GF-D8 (cell line): Measurements from ENCODE around the gene MTPN.
A peak's percentile ranks its signal among the peaks of the same experiment; 100 is the strongest.

Experiments used
- DNase-seq: peaks from one replicate; lab custom pipeline; 2025; lab: John Stamatoyannopoulos, UW

Gene MTPN

DNA sequence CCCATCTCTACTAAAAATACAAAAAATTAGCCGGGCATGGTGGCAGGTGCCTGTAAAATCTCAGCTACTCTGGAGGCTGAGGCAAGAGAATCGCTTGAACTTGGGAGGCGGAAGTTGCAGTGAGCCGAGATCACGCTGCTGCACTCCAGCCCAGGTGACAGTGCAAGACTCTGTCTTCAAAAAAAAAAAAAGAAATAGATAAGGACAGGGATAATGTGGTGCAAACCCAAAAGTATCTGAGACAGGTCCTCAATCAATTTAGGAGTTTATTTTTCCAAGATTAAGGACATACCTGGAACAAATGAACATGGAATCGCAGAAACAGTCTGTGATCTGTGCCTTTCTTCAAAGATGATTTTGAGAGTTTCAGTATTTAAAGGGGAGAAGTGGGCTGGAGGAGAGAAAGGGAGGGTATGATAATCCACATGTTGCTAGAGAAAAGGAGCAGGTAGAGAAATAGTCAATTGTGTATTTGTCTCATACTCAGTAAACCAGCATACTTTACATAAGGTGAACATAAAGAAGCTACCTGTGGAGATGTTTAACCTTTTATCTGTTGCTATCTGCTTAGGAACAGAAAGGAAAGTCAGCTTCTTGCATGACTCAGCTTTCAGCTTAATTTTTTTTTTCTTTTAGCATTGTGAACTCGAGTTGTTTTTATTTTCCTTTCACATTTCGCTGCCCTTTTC, 4.9 kb upstream of the MTPN start:
- DNase-seq: no peak

DNA sequence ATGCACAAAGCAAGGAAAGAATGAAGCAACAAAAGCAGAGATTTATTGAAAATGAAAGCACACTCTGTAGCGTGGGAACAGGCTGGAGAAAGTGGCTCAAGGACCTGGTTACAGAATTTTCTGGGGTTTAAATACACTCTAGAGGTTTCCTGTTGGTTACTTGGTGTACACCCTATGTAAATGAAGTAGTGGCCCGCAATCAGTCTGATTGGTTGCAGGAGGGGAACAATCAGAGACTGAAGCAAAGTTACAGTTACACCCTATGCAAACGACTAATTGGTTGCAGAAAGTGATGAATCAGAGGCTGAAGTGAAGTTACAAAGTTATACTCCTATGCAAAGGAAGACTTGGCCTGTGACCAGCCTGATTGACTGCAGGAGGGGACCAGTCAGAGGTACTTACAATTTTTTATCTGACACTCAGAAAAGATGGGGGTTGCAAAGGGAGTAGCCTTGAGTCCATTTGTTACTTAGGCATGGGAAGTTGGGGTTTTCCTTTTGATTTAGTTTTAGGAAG, 3.6 kb upstream of the MTPN start:
- DNase-seq: no peak

DNA sequence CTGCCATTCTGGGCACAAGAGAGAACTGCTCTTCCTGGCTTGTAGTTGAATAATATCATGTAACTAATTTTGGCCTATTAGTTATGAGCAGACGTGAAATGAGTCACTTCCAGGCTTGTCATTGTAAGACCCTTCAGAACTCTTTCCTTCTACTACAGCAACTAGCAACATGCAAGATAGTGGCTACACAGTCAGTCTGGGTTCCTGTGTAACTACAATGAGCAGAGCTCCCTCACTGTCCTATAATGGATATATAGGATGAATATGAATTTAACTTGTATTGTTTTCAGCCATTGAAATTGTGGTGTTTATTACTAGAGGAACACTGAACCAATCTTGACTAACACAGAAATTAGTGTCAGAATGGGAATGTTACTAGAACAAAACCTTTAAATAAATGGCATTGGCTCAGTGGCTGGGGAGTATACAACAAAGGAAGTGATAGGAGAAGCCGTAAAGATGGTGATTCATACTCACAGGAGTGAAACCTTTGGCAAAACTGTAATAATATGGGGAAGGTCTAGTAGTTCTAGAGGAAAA, 2.9 kb upstream of the MTPN start:
- DNase-seq: no peak

DNA sequence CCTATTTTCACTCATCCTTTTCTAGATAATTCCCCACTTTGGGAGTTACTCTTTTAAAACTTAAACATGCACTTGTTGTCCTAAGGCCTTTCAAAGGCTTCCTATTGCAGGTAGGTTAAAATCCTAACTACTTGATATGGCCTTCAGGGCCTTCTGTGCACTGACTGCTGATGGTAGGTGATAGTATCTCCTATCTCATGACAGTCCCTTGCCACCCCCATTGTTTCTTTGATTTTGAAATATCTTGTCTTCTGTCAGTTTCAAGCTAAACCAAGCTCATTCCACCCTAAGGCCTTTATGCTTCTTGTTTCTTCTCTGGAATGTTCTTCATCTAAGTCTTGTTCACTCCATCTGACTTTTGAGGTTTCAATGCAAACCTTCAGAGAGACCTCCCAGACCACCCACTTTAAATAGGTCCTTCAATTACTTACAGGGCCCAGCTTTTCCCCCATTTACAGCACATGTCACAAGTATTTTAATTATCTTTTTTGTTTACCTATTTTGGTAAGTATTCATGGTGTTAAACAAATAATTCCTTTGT, 2.4 kb upstream of the MTPN start:
- DNase-seq: no peak

DNA sequence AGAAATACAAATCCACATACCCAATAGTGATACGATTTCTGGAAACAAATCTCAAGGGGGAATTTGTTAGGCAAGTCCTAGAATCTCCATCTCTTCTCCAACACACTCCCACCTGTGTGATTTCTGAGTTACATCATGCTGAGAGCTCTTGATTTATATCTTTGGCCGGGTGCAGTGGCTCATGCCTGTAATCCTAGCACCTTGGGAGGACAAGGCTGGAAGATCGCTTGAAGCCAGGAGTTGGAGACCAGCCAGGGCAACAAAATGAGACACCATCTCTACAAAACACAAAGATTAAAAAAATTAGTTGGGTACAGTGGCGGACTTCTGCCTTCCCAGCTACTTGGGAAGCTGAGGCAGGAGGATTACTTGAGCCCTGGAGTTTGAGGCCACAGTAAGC, 1.5 kb upstream of the MTPN start:
- DNase-seq: no peak

DNA sequence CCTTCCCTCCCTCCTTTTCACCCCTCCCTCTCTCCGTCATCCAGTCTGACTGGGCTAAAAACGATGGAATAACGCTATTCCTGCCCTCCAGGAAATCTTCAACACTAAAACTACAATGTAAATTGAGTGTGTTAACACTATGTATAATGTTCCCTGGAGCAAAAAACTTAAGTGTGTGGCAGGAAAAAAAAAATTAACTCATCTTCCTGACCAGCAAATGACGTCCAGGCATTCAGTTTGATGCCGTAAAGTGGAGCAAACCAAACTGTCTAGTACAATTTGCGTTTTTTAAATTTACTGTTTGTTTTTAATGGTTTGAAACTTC, 545 bp upstream of the MTPN start:
- DNase-seq: no peak

DNA sequence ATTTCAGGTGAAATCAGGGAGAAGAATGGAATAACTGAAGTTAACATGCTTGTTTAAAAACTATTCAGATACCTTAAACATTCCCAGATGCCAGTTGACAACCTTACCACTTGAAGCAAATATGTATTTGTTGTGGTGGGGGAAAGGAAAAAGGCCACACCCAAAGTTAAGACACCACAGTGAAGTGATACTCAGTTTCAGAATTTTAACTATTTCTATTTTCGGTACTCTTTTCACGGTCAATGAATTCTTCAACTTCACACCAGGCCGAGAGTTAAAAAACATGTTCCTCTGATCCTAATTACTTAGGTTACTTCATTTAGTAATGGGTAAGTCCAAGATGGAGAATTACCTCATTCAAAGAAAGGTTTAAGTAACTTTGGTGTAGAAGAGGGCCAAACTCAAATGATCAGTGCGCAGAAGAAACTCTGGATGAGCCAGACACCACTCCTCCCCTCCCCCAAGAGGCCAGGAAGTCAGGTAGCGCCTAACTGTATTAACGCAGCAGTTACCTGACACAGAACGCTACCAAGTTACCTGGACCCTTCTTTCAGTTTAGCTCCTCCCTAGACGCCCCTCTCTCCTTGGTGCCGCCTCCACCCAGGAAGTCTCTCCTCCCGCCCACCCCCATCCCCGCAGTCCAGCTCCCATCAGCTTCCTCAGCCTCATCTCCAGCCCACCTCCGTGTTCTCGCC, 700 bp downstream of the MTPN start:
- no peak for DNase-seq

DNA sequence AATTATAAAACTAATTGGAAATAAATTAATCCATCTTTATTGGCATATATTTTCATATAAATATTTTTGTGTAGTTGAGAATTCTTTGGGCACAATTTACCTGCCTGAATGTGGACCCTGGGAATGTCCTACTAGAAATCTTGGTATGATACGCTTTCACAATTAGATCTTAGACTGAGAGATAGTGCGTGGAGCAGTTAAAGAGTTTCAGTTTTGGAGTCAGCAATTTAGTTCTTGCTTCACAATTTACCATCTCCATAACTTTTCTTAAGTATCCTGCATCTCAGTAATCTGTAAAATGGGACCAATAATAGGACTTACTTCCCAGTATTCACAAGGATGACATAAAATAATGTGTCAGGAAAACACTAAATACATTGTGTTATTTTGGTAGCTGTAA, 2.0 kb downstream of the MTPN start:
- no peak for DNase-seq

DNA sequence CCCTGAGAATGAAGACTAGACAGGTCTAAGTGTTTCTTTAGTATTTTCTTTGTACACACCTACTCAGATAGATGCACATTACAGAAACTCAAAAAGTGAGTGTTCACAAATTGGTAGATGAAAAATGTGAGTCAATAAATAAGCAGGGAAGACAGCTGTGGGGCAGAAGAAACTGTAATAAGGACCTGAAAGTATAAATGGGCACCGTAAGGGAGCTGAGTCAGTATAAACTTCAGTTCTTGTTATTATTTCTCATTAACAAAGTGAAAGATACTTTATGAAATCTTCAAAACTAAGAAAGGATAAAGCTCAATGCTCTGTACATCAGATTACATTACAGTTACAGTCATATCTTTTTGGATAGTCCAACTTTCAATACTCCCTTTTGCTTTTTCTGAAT, 2.5 kb downstream of the MTPN start:
- DNase-seq: no peak

DNA sequence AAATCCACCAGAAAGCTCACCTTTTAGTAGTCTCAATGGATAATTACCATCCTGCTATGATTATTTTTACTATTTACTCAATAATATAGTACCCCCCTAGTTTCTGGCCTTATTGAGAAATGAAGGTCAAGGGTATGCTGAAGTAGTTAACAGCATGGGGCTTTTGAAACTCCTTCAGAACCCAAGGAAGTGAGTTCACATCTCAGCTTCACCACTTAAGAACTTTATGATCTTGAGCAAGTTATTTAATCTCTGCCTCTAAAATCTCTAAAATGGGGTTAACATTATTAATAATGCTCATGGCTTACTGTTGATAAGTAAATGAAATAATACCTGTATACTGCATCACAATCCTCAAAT, 5.8 kb downstream of the MTPN start:
- peak; percentile 78 for DNase-seq

DNA sequence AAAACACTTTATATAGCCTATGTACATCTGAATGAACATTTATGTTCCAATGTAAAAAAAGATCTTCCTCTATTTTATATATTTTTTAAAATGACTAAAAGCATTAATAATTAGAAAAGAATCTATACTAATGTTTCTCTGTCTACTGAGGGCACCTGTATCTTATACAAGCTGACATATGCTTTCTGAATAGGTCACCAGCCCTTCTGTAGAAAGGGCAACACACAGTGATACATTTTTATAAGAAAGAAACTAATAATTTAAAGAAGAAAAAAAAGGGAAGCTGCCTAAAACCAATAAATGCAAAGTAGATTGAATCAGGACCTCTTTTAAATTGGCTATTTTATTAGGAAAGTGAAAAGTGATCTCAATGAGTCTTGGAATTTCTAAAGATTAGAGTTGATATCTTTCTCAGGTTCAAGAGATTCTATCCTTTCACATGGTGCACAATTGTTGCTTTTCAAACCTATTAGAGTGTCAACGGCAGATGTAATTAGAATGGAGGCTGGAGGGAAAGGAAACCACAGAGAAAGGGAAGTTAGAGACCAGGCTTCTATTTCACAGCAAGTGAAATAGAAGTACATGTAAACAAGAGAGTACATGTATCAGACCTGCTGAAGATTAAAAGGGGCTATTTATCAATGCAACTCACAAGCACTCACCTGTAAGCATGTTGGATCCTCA, 6.3 kb downstream of the MTPN start:
- peak; percentile 91 for DNase-seq

DNA sequence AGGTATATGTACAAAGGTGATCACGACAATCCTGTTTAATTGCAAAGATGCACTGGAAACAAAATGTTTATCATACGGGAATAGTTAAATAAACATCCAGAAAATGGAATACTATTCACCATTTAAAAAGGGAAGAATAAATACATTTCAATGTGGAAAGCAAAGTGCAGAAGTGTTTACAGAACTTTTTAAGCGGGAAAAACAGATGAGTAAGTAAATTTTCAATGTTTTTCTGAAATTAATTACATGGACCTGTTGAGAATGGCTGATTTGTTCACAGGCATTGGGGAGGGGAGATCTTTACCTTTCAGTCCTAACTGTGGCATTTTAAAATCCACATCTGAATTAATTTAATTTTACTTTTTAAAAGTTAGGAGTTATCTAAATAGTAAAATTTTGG, 7.1 kb downstream of the MTPN start:
- no peak for DNase-seq

DNA sequence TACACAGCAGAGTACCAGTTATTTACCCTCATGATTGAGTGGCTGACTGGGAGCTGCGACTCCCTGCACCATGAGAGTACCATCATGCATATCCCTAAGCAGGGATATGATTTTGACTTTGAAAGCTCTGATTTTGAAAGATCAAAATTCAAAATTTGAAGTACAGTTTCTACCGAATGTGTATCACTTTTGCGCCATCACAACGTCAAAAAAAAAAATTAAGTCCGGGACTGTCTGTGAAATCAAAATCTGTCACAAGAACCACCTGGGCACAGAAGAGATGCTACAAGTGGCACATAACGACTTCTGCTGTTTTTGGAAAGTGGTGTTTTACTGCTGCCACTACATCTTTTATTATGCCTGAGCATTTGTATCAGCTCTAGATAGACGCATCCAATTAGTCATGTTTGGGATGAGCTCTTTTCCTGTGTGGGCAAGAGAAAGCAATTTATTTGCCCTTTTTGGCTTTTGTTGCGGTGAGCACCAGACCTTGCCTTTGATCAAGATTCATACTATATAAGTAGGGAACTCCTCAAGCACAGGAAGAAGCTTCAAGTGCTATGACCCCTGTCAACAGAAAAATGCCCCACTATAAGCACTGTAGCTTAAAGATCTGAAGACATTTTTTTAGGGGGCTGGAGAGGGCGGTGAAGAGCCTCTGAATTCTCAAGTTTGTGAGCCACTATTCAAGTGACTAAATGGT, 10.7 kb downstream of the MTPN start:
- DNase-seq: no peak

DNA sequence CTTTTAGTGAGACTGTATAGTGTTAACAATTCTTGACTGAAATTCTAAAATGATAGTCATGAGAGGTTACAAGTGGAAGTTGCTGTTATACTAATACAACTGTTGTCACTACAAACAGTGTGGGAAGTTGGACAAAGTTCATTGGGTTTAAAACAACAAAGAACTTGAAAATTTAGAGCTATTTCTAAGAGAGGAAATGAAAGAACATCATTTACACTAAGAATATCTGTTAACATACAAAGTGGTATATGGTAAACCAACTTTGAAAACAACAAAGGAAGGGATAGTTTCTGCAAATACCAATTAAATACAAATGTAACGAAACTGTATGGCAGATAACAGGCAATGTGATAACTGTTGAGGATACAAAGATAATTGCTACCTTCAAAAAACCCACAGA, 11.6 kb downstream of the MTPN start:
- DNase-seq: no peak

DNA sequence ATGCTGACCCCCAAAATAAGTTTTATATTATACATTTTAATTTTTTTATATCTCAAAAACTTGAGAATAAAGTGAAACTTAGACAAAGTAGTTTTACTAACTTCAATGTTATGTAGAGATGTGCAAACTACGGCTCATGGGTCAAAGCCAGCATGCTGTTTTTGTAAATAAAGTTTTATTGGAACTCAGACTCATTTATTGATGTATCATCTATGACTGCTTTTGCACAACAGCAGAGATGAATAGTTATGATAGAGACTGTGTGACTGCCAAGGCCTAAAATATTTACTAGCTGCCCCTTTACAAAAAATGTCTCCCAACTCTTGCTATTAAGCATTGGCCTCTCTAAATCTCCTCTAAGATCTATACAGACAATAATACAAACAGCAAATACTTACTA, 12.4 kb downstream of the MTPN start:
- DNase-seq: no peak

DNA sequence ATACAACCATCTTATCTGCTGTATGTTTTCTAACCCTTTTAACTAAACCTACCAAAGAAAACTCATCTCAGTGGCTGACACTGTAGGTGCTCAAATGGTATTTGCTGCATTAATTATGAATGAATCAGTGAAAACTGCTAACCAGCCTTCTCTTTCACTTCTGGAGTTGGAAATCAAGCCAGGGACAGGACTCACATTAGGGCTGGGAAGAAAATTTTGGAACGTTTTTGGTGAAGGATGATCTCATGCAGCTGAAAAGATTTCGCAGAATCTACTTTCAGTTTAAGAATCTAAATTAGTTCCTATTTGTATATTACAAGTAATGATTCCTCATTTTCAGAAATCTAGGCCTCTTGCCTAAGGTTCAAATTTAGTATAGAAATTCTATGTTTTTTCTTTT, 12.9 kb downstream of the MTPN start:
- no peak for DNase-seq

DNA sequence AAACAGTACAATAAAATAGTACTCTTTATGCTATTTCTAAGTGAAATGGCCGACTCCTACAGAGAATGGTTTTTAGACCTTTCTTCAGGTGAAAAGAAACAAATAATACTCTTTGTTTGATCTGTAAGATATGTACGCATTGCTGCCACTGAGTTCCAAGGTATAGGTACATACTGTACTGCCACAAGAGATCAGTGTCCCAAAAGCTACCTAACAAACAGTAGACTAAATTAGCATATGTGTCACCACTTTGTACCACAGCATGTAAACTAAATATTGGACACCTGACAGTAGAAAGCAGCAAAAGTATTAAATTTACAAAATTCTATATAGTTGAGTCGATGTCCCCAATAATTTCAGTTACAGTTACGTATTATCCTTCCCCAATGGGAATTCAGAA, 14.4 kb downstream of the MTPN start:
- no peak for DNase-seq

DNA sequence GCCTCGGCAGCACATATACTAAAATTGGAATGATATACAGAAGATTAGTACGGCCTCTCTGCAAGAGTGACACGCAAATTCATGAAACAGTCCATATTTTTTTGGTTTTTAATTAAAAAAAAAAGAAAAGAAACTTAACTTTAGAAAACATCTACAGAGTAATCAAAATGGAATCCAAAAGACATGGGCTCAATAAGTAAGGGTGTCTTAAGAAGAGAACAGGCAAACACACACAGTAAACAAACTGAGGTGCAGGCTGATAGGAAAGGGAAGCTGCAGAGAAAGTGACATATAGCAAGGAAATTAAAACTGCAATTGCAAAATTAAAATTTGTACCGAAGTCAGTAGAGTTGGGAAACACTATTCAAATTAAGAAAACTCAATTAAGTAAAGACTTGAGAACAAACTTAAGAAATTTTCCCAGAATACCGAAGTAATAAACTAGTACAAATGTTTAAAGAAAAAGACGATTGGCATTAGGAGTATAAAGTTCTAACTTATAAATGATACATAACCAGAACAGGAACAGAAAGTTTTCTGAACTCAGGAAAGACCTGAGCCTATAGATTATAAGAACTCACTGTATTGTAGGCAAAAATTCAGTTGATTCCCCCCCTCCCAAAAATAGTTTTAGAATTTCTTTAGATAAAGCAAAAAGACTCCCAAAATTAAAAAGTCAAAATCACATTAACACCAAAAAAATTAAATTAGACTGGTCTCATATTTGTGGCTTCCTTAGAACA, 16.3 kb downstream of the MTPN start:
- no peak for DNase-seq

DNA sequence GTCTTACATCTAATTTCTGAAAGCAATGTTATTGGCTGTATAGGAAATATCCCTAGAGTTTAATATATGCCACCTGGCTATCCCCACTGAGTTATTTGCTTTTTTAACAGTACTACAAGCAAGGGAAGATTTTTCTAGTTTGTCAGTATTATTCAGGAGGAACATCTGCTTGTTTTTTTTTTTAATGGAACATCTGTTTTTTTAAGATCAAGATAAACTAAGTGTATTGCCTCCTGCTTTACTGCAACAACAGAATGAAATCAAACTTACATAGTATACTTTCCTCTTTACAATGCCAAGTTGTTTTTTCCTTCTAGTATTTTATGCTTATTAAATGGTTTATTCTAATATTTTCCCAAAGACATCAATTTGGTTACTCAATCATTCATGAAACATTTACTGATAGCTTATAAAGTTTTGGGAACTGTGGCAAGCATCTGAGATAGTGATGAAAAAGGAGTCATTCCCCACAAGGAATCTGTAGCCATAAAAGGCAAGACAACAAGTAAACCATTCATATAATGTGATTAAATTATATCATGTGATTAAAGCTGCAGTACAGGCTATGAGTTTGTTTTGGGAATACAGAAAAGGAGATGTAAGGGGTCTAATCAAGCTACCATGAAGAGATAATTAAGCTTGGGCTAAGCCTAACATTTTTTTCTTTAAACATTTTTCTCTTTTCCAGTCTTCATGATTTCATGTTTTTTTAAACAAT, 17.4 kb downstream of the MTPN start:
- no peak for DNase-seq

DNA sequence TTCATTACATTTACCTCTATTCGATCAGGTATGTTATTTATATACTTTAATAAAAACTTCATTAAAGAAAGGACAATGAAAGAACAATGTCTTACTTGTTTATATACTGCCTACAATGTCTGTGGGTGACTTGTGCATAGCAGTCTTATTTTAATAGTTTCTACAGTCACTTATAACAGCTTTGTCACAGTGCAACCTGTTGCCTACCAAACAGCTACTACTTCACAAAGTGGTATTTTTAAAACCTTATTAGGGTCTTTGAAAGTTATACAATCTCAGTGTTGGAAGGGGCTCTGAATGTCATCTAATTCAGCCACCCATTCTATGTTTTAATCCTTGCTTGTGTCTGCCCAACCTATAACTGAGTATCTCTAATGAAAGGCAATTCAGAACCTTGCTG, 19.0 kb downstream of the MTPN start:
- DNase-seq: no peak

DNA sequence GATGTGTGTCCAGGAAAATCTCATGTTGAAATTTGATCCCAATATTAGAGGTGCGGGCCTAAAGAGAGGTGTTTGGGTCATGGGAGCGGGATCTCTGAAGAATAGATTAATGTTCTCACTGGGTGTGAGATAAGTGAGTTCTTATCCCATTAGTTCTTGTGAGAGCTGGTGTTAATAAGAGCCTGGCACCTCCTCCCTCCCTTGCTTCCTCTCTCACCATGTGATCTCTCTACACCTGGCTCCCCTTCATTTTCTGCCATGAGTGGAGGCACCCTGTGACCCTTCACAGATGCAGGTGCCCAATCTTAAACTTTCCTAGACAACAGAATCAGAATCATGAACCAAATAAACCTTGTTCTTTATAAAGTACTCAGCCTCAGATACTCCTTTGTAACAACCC, 19.5 kb downstream of the MTPN start:
- DNase-seq: no peak
